Measurements from ENCODE around the gene TAS2R8.
"Not testable (repeated sequence)": the region's sequence is repeated elsewhere in the genome, so short reads cannot be mapped to it uniquely, and the experiment has no call there.

Gene TAS2R8

GRCh38 chr12:10802587-10802986 lies 4.5 kb downstream of the TAS2R8 start, which contains the start of gene TAS2R7:
TSS of gene TAS2R7 (minus strand) at chr12:10802627. CDS start at chr12:10802570, 57 bp downstream.
- no peak within 1 kb of the TSS for H3K4me3 ChIP-seq (ENCODE audit: low read length)
- no peak within 1 kb of the TSS for H3K4me2 ChIP-seq (ENCODE audit: low read length)
- H4K20me1 ChIP-seq (ENCODE audit: control insufficient read depth, insufficient read depth, low read depth, low read length): no peaks in the 10 kb centered on the region
- H3K27ac ChIP-seq (ENCODE audit: low read depth, low read length): no peak within 1 kb of the TSS
- H3K4me1 ChIP-seq (ENCODE audit: control insufficient read depth, low read length): no peaks in the 10 kb centered on the region
- no peaks in the 10 kb centered on the region for H3K9me3 ChIP-seq (ENCODE audit: control insufficient read depth, insufficient read depth, low read length)
- H3K9me2 ChIP-seq (replicated peaks; ENCODE audit: control insufficient read depth, low read length): no peaks in the 10 kb centered on the region
- TF ChIP-seq, protein P1, sequence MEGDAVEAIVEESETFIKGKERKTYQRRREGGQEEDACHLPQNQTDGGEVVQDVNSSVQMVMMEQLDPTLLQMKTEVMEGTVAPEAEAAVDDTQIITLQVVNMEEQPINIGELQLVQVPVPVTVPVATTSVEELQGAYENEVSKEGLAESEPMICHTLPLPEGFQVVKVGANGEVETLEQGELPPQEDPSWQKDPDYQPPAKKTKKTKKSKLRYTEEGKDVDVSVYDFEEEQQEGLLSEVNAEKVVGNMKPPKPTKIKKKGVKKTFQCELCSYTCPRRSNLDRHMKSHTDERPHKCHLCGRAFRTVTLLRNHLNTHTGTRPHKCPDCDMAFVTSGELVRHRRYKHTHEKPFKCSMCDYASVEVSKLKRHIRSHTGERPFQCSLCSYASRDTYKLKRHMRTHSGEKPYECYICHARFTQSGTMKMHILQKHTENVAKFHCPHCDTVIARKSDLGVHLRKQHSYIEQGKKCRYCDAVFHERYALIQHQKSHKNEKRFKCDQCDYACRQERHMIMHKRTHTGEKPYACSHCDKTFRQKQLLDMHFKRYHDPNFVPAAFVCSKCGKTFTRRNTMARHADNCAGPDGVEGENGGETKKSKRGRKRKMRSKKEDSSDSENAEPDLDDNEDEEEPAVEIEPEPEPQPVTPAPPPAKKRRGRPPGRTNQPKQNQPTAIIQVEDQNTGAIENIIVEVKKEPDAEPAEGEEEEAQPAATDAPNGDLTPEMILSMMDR (IDR thresholded peaks at IDR 0.05; ENCODE audit: low read depth, low read length, poor library complexity, severe bottlenecking): no peak
- no peak for TF ChIP-seq EZH2phosphoT487 (IDR thresholded peaks at IDR 0.05; ENCODE audit: borderline replicate concordance, low read length)
- H3K36me3 ChIP-seq (ENCODE audit: control insufficient read depth, low read length): no peaks in the 10 kb centered on the region
- H3K27me3 ChIP-seq (ENCODE audit: control insufficient read depth, low read length): no peaks in the 10 kb centered on the region
- no peaks in the 10 kb centered on the region for H3K79me2 ChIP-seq (ENCODE audit: control insufficient read depth, low read length)
- no peaks in the 10 kb centered on the region for H3F3A ChIP-seq (ENCODE audit: control insufficient read depth, insufficient read depth)

- Histone ChIP-seq H3K9me2 (replicated peaks; ENCODE audit: control insufficient read depth, low read length) (no peaks in the 10 kb centered on the region), H3K27me3 (ENCODE audit: control insufficient read depth, low read length) (no peaks in the 10 kb centered on the region), H3K4me2 (ENCODE audit: low read length) (no peak overlapping the region), H3K27ac (ENCODE audit: low read depth, low read length) (no peak overlapping the region), H3K4me1 (ENCODE audit: control insufficient read depth, low read length) (no peaks in the 10 kb centered on the region), H3K36me3 (ENCODE audit: control insufficient read depth, low read length) (no peaks in the 10 kb centered on the region), H3K79me2 (ENCODE audit: control insufficient read depth, low read length) (no peaks in the 10 kb centered on the region), H3K4me3 (ENCODE audit: low read length) (no peak overlapping the region), H3K9me3 (ENCODE audit: control insufficient read depth, insufficient read depth, low read length) (no peaks in the 10 kb centered on the region), H3F3A (ENCODE audit: control insufficient read depth, insufficient read depth) (no peaks in the 10 kb centered on the region), H4K20me1 (ENCODE audit: control insufficient read depth, insufficient read depth, low read depth, low read length) (no peaks in the 10 kb centered on the region)
- TF ChIP-seq EZH2phosphoT487 (IDR thresholded peaks at IDR 0.05; ENCODE audit: borderline replicate concordance, low read length): no peak
- TF ChIP-seq, protein P1 (IDR thresholded peaks at IDR 0.05; ENCODE audit: low read depth, low read length, poor library complexity, severe bottlenecking): no peak
These were observed 5.3 kb downstream of the TAS2R8 start for GRCh38 chr12:10801741-10802140.

GRCh38 chr12:10794222-10794621 lies 12.9 kb downstream of the TAS2R8 start:
- H3K9me2 ChIP-seq (replicated peaks; ENCODE audit: control insufficient read depth, low read length): no peaks in the 10 kb centered on the region
- H3K4me2 ChIP-seq (ENCODE audit: low read length): no peak overlapping the region
- no peak overlapping the region for H3K27ac ChIP-seq (ENCODE audit: low read depth, low read length)
- H3K4me1 ChIP-seq (ENCODE audit: control insufficient read depth, low read length): no peaks in the 10 kb centered on the region
- H3K79me2 ChIP-seq (ENCODE audit: control insufficient read depth, low read length): no peaks in the 10 kb centered on the region
- H3K4me3 ChIP-seq (ENCODE audit: low read length): no peak overlapping the region
- H4K20me1 ChIP-seq (ENCODE audit: control insufficient read depth, insufficient read depth, low read depth, low read length): no peaks in the 10 kb centered on the region
- H3K27me3 ChIP-seq (ENCODE audit: control insufficient read depth, low read length): 0 out of 2 replicates have a peak, but pooled peaks cover 3% of the 10 kb centered on the region
- H3K36me3 ChIP-seq (ENCODE audit: control insufficient read depth, low read length): no peaks in the 10 kb centered on the region
- no peaks in the 10 kb centered on the region for H3K9me3 ChIP-seq (ENCODE audit: control insufficient read depth, insufficient read depth, low read length)
- no peak for TF ChIP-seq EZH2phosphoT487 (IDR thresholded peaks at IDR 0.05; ENCODE audit: borderline replicate concordance, low read length)
- TF ChIP-seq, protein P1 (IDR thresholded peaks at IDR 0.05; ENCODE audit: low read depth, low read length, poor library complexity, severe bottlenecking): no peak
- H3F3A ChIP-seq (ENCODE audit: control insufficient read depth, insufficient read depth): no peaks in the 10 kb centered on the region

DNA sequence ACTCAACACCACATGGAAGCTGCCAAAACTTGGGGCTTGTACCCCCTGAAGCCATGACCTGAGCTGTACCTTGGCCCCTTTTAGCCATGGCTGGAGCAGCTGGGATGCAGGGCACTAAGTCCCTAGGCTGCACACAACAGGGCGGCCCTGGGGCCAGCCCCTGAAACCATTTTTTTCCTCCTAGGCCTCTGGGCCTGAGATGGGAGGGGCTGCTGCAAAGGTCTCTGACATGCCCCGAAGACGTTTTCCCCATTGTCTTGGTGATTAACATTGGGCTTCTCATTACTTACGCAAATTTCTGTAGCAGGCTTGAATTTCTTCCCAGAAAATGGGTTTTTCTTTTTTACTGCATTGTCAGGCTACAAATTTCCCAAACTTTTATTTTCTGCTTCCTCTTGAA lies 15.3 kb downstream of the TAS2R8 start:
- not testable (repeated sequence) for H3F3A ChIP-seq (ENCODE audit: control insufficient read depth, insufficient read depth); H3K79me2 ChIP-seq (ENCODE audit: control insufficient read depth, low read length); H3K4me3 ChIP-seq (ENCODE audit: low read length); H3K4me1 ChIP-seq (ENCODE audit: control insufficient read depth, low read length); H3K4me2 ChIP-seq (ENCODE audit: low read length); H3K9me2 ChIP-seq (replicated peaks; ENCODE audit: control insufficient read depth, low read length); H3K27me3 ChIP-seq (ENCODE audit: control insufficient read depth, low read length); H3K36me3 ChIP-seq (ENCODE audit: control insufficient read depth, low read length); H3K9me3 ChIP-seq (ENCODE audit: control insufficient read depth, insufficient read depth, low read length); H3K27ac ChIP-seq (ENCODE audit: low read depth, low read length); H4K20me1 ChIP-seq (ENCODE audit: control insufficient read depth, insufficient read depth, low read depth, low read length)
